Activated gamma-delta T cell (primary cell): ENCODE data around the gene HOMER2.
"Not testable (repeated sequence)": the region's sequence is repeated elsewhere in the genome, so short reads cannot be mapped to it uniquely, and the experiment has no call there.

Source experiments
- DNase-seq: peaks from one replicate; lab custom pipeline; 2025; lab: John Stamatoyannopoulos, UW
- total RNA-seq, 2 donors: gene quantifications; one replicate each; lab custom pipeline; 2026; lab: John Stamatoyannopoulos, UW

The HOMER2 gene
- 6.3 to 21.6 reads per million in 2 donors for total RNA-seq

DNA sequence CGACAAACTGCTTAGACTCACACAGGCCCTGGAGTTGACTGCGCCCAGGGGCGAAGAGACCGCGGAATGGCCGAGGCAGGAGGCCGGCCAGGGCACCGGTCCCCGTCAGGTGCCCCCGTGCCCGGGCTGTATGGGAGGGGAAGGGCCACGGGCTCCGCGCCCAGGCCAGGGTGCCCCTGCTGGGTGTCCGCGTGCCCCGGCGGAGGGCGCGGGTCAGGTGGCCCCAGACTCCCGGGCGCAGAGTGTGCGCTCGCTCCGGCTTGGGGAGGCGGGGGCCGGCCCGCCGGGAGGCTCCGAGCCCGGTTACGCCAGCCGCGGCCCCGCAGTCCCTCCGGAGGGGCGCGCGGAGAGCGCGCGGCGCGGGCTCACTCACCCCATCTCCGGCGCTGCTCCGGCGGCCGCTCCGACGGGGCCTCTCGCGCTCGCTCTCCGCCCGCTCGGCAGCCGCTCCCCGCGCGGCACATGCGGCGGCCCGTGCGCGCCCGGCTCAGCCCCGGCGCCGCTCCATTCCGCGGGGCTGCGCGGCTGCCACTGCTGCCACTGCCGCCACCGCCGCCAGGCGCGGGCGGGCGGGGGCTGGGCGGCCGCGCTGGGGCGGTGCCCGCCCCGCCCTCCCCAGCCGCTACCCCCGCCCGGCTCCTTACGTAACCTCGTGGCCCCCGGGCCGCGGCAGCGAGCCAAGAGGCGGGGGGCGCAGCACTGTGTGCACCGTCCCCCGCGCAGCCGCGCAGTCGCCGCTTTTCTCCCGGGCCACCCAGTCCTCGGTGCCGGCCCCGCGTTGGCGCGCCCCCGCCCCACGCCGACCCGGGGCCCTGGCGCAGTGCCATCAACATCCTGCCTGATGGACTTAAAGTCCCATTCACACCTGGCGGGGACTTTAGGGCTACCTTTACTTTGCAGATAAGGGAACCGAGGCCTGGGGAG lies at the start of gene HOMER2:
Gene HOMER2, minus strand, starts transcription at position 563 of the 924 bp plus-strand sequence. Its CDS starts 185 bp downstream, at position 378.
- DNase-seq = no peak

DNA sequence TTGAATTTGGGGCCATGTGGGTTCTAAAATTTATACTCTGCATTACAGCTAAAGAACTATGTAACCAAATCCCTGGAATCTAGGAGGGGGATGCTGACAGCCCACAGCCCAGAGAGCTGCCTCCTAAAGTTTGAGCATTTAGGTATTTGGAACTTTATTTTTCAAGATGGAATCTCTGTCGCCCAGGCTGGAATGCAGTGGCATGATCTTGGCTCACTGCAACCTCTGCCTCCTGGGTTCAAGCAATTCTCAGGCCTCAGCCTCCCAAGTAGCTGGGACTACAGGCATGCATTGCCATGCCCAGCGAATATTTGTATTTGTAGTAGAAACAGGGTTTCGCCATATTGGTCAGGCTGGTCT lies 48.1 kb upstream of the HOMER2 start:
- not testable (repeated sequence) for DNase-seq

- no peak for DNase-seq
Measured at GRCh38 chr15:82999905-83000671, 47.6 kb upstream of the HOMER2 start.

- DNase-seq = no peak
Measured at GRCh38 chr15:82999426-82999825, 46.9 kb upstream of the HOMER2 start.

GRCh38 chr15:82995938-82996337 lies 43.4 kb upstream of the HOMER2 start:
- DNase-seq = no peak

DNA sequence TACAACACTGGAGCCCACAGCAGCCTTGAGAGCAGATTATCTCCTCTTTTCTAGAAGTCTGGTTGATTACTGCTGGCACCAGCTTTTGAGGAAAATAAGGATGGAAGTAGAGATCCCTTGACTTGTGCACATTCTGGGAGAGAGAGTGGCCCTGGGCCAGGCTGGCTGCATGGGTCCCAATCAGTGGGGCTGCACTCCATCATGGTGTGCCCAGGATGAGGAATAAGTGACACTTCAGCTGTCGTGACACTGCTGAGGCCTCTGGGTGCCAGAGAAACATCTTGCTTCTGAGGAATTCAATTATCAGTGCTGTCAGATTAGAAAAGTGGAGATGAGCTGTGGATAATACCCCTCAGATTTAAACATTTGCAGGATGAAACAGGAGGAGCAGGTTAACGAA lies 42.6 kb upstream of the HOMER2 start:
- no peak for DNase-seq

DNA sequence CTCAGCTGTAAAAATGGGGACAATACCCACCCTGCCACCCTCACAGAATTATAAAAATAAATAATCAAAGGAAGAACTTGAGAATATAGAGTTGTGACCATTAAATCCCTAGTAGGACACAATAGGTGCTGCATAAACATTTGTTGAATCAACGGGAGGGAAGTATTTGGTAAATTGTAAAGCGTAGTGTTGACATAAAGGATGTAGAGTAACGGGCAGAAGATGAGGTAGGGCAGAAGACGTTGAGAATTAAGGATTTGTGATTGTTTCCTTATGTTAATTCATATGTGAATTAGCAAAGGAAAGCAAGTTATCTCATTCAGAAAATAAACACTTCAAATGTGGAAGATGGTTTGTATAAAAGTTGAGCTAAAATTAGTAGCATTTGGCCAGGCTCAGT lies 40.6 kb upstream of the HOMER2 start:
- DNase-seq = no peak

- no peak for DNase-seq
Measured at GRCh38 chr15:82992436-82992998, 40.0 kb upstream of the HOMER2 start.

- no peak for DNase-seq
Measured at GRCh38 chr15:82986442-82986780, 33.9 kb upstream of the HOMER2 start.

- no peak for DNase-seq
Measured at GRCh38 chr15:82985688-82986441, 33.3 kb upstream of the HOMER2 start, which contains the start of gene RAMAC. TSS of gene RAMAC (plus strand) at chr15:82986210. CDS start at chr15:82989019, 2,809 bp downstream.

DNA sequence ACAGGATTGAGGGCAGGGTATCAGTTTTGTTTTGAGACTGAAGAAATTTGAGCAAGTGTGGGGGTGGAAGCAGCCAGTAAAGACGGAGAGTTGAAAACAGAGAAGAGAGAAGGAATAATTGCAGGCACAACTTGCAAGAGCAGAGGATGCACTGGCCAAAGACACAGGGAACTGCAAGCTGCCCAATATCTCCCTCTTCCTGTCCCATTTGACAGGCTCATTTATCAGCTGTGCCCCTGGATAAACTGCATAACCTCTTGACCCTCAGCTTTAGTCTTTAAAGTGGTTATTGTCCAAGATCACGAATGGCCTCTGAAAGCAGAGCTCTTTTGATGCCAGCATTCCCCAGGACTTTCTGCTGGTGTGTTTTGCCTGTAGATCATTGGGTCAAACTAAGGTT lies 28.5 kb upstream of the HOMER2 start:
- no peak for DNase-seq

- no peak for DNase-seq
Measured at GRCh38 chr15:82979726-82980125, 27.2 kb upstream of the HOMER2 start.

DNA sequence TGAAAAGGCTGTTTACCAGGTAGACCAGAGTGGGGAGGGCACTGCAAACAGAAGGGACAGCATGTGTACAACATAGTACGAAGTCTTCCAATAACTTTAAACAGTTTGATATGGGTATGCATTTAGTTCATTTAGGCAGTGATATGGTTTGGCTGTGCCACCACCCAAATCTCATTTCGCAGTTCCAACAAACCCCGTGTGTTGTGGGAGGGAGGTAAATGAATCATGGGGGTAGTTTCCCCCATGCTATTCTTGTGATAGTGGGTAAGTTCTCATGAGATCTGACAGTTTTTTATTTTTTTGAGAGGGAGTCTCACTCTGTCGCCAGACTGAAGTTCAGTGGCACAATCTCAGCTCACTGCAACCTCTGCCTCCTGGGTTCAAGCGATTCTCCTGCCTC lies 25.9 kb upstream of the HOMER2 start:
- DNase-seq = no peak

- DNase-seq = no peak
Measured at GRCh38 chr15:82977076-82977475, 24.6 kb upstream of the HOMER2 start.

- no peak for DNase-seq
Measured at GRCh38 chr15:82972990-82973389, 20.5 kb upstream of the HOMER2 start.

DNA sequence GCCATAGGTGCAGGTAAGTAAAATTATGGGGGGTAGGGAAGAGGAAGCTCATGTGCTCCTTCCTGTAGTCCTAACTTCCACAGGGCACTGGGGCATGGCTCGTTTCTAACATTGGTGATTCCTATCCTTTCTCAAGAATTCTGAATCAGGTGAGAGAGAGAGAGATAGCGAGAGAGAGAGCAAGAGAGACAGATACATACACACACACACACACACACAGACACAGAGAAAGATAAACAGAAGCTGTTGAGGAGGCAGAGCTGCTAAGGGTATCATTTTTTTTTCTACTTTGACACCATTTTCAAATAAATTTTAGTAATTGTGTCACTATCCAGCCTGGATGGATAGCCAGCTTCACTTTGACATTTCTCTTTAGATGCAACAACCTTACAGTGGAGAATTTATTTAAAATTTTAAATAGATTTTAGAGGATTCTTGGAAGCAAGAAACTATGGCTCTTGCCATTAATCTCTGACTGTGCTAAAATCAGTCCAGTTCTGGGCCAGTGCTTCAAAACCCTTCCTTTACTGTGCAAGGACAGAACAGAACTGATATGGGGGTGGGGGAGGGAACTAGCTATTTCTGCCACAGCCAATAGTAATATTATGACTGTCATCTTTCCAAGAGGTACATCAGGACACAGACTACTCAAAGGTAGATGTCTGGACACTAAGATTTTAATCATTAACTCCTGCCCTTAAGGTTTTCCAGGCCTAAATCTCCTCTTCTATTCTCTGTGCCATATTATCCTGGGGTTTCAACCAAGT lies 18.9 kb upstream of the HOMER2 start:
- no peak for DNase-seq

- DNase-seq = no peak
Measured at GRCh38 chr15:82970696-82971095, 18.2 kb upstream of the HOMER2 start.

DNA sequence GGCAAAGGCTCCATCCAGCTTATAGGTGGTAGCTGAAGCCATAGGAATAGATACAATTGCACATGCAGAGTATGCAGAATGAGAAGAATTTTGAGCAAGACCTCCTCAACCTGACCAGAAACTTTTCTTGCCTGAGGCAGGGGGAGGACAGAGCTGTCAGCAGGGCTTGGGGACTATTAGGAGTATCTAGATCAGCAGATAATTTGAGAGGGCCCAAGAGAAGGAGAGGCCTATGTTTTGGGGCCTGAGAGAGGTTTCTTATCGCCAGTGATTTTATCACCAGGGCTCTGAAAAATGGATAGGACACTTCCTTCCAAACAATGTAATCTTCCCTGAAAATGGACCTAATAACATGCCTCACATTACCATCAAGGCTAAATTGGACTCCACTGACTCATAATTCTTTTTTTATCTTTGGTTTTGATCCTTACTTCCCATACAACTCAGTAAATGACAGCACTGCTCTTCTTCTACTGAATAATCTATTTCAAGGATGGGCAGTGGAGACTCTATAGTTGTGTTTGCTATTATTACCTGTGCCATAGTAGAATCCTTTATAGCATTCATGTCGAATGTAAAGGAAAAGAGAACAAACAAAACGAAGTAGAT lies 17.7 kb upstream of the HOMER2 start:
- no peak for DNase-seq

- no peak for DNase-seq
Measured at GRCh38 chr15:82969353-82969752, 16.8 kb upstream of the HOMER2 start.

GRCh38 chr15:82968066-82968465 lies 15.5 kb upstream of the HOMER2 start:
- no peak for DNase-seq

- DNase-seq = no peak
Measured at GRCh38 chr15:82966671-82967071, 14.2 kb upstream of the HOMER2 start.
